Right atrium auricular region (tissue), 2 donors: Measurements from ENCODE around the gene TNPO3. TPM values are rescaled to one million over a fixed set of nuclear protein-coding genes. Genes with fewer than 3 reads are reported as not detected.
"Not testable (repeated sequence)": the region's sequence is repeated elsewhere in the genome, so short reads cannot be mapped to it uniquely, and the experiment has no call there.

Experiments
- DNase-seq: peaks from one replicate; pipeline ENCODE4 v3.0.0-alpha.2; 2019; ENCODE audit warnings: low spot score
- H3K27ac ChIP-seq, 2 donors: fragments of 200-600 bp; sonication (generic); 1 replicate in 1 of 2; 2 replicates in 1 of 2; pipeline ENCODE4 v1.5.1; 2016 to 2019
- H3K27me3 ChIP-seq, 2 donors: fragments of 200-600 bp; sonication (generic); one replicate each; pipeline versions ENCODE4 v1.5.1 to v1.6.0; 2017 to 2019
- H3K36me3 ChIP-seq: fragments of 200-600 bp; sonication (generic); one replicate; pipeline ENCODE4 v1.5.1; 2016
- H3K4me1 ChIP-seq, 2 donors: fragments of 200-600 bp; sonication (generic); one replicate each; pipeline versions ENCODE4 v1.5.1 to v1.6.0; 2017 to 2019
- H3K4me3 ChIP-seq, 2 donors: fragments of 200-600 bp; sonication (generic); 1 replicate in 1 of 2; 2 replicates in 1 of 2; pipeline ENCODE4 v1.5.1; 2017 to 2019; ENCODE audit warnings: mild to moderate bottlenecking in 1 of 2, moderate library complexity in 1 of 2
- H3K9me3 ChIP-seq, 2 donors: fragments of 200-600 bp; sonication (generic); one replicate each; pipeline ENCODE4 v1.5.1; 2019
- CTCF ChIP-seq, 2 donors: fragments of 200-600 bp; sonication (generic); IDR thresholded peaks; one replicate each; pipeline ENCODE4 v1.5.1; 2019; ENCODE audit warnings: antibody characterized with exemption in 2 of 2
- total RNA-seq, 2 donors: library from RNA; depleted of rRNA; stranded (reverse); fragments of >200 nt; gene quantifications; one replicate each; pipeline ENCODE4 v1.1.0, GENCODE V29; 2016

The TNPO3 gene
- total RNA-seq, 2 donors from 2014 or later, result 23.5 to 23.6 TPM

- H3K36me3 ChIP-seq, result no peaks in the 10 kb centered on the region
- DNase-seq, result no peak
- TF ChIP-seq CTCF (IDR thresholded peaks at IDR 0.05), result no peak
- H3K4me1 ChIP-seq, result peaks cover 0 to 26% of the 10 kb centered on the region in 2 donors
- no peak overlapping the region for H3K27ac ChIP-seq
- no peaks in the 10 kb centered on the region for H3K27me3 ChIP-seq
- no peak overlapping the region for H3K4me3 ChIP-seq
- H3K9me3 ChIP-seq, result no peaks in the 10 kb centered on the region
These were observed 2.5 kb downstream of the TNPO3 start for GRCh38 chr7:129052441-129052840.

- H3K4me3 ChIP-seq, DNase-seq, H3K9me3 ChIP-seq, H3K36me3 ChIP-seq, H3K27me3 ChIP-seq, H3K27ac ChIP-seq: not testable (repeated sequence)
- peaks cover 0 to 26% of the 10 kb centered on the region in 2 donors for H3K4me1 ChIP-seq
These were observed 3.5 kb downstream of the TNPO3 start for GRCh38 chr7:129051459-129051858.

GRCh38 chr7:129047761-129048160 lies 7.2 kb downstream of the TNPO3 start:
- no peak overlapping the region for H3K27ac ChIP-seq
- H3K27me3 ChIP-seq, result no peaks in the 10 kb centered on the region
- H3K36me3 ChIP-seq, result no peaks in the 10 kb centered on the region
- no peak for TF ChIP-seq CTCF (IDR thresholded peaks at IDR 0.05)
- no peak for DNase-seq
- no peaks in the 10 kb centered on the region for H3K9me3 ChIP-seq
- H3K4me3 ChIP-seq, result no peak overlapping the region
- H3K4me1 ChIP-seq, result peaks cover 0 to 14% of the 10 kb centered on the region in 2 donors

- Histone ChIP-seq H3K36me3 (no peaks in the 10 kb centered on the region), H3K9me3 (no peaks in the 10 kb centered on the region), H3K27me3 (no peaks in the 10 kb centered on the region), H3K4me3 (no peak overlapping the region), H3K4me1 (peaks cover 0 to 14% of the 10 kb centered on the region in 2 donors), H3K27ac (no peak overlapping the region)
- no peak for DNase-seq
- no peak for TF ChIP-seq CTCF (IDR thresholded peaks at IDR 0.05)
These were observed 9.2 kb downstream of the TNPO3 start for GRCh38 chr7:129045682-129046081.

GRCh38 chr7:129043012-129043411 lies 11.9 kb downstream of the TNPO3 start:
- no peak for TF ChIP-seq CTCF (IDR thresholded peaks at IDR 0.05)
- Histone ChIP-seq H3K4me3 (no peak overlapping the region), H3K4me1 (peaks cover 0 to 13% of the 10 kb centered on the region in 2 donors), H3K9me3 (no peaks in the 10 kb centered on the region), H3K36me3 (peaks cover 13% of the 10 kb centered on the region), H3K27me3 (no peaks in the 10 kb centered on the region), H3K27ac (no peak overlapping the region)
- DNase-seq, result no peak

GRCh38 chr7:129041142-129042085 lies 13.5 kb downstream of the TNPO3 start:
- Histone ChIP-seq H3K9me3 (no peaks in the 10 kb centered on the region), H3K27ac (no peak overlapping the region), H3K27me3 (no peaks in the 10 kb centered on the region), H3K4me3 (no peak overlapping the region), H3K36me3 (peaks cover 13% of the 10 kb centered on the region), H3K4me1 (peaks cover 0 to 9% of the 10 kb centered on the region in 2 donors)
- TF ChIP-seq CTCF (IDR thresholded peaks at IDR 0.05), result no peak
- no peak for DNase-seq

- H3K4me3 ChIP-seq, DNase-seq, H3K4me1 ChIP-seq, H3K27ac ChIP-seq, H3K9me3 ChIP-seq, H3K27me3 ChIP-seq: not testable (repeated sequence)
- H3K36me3 ChIP-seq, result peaks cover 17% of the 10 kb centered on the region
These were observed 16.4 kb downstream of the TNPO3 start for GRCh38 chr7:129038468-129038867.
